ENCODE results near the gene TMEM121B. TPM values are rescaled to one million over a fixed set of nuclear protein-coding genes. Genes with fewer than 3 reads are reported as not detected.

TMEM121B gene
- total RNA-seq, 1 experiment from 2014 or later = 8.1 TPM

DNA sequence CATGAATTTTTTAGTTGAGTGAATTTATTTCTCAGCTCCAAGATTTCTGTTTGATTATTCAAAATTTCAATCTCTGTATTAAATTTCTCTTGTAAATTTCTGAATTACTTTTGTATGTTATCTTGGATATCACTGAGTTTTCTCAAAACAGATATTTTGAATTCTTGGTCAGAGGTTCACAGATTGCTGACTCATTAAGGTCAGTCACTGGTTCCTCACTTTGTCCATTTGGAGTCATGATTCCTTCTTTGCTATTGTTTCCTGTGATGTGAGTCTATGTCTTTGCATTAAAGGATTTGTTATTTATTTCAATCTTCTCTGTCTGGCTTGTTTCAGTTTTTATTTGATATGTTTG, 46.5 kb downstream of the TMEM121B start:
- Histone ChIP-seq H2BK5ac (ENCODE audit: insufficient read length, low read length) (no peak overlapping the region), H3K4me1 (ENCODE audit: insufficient read depth, low read length) (0 out of 2 replicates have a peak, but pooled peaks cover 2% of the 10 kb centered on the region), H3K4ac (ENCODE audit: low read depth, low read length) (no peak overlapping the region), H2BK15ac (ENCODE audit: low read depth, low read length) (no peak overlapping the region), H4K91ac (ENCODE audit: insufficient read length, low read depth, low read length) (no peak overlapping the region), H3K27ac (ENCODE audit: insufficient read length, low read depth, low read length) (no peak overlapping the region), H2BK12ac (ENCODE audit: insufficient read length, low read depth, low read length) (no peak overlapping the region), H4K8ac (replicated peaks; ENCODE audit: insufficient read length, low read depth, low read length) (no peak overlapping the region), H3K56ac (ENCODE audit: insufficient read length, low read depth, low read length) (no peak overlapping the region), H3K18ac (ENCODE audit: insufficient read length, low read depth, low read length) (no peak overlapping the region), H3K9me3 (ENCODE audit: control insufficient read depth, low read depth, low read length) (no peaks in the 10 kb centered on the region), H3K14ac (ENCODE audit: insufficient read depth, low read length) (no peak overlapping the region), H3K23ac (ENCODE audit: insufficient read length, low read depth, low read length) (no peak overlapping the region), H3K79me1 (ENCODE audit: insufficient read depth, low read depth, low read length, poor library complexity, severe bottlenecking) (no peaks in the 10 kb centered on the region), H2BK120ac (ENCODE audit: low read depth, low read length, poor library complexity, severe bottlenecking) (no peak overlapping the region), H4K20me1 (ENCODE audit: control insufficient read depth, insufficient read depth, insufficient read length) (no peaks in the 10 kb centered on the region), H3T11ph (ENCODE audit: low read length) (no peak overlapping the region), H3K9ac (ENCODE audit: extremely low read depth, insufficient read length, low read length) (no peak overlapping the region), H3K79me2 (ENCODE audit: insufficient read depth, low read length) (no peaks in the 10 kb centered on the region), H2AFZ (ENCODE audit: low read length) (no peak overlapping the region), H2BK20ac (ENCODE audit: low read depth, low read length, poor library complexity, severe bottlenecking) (no peak overlapping the region), H3K4me2 (ENCODE audit: insufficient read depth, insufficient read length, low read length) (no peak overlapping the region), H3K23me2 (ENCODE audit: insufficient read length, low read depth, low read length, poor library complexity, severe bottlenecking) (no peaks in the 10 kb centered on the region), H4K5ac (ENCODE audit: insufficient read length, low read depth, low read length) (no peak overlapping the region), H2AK5ac (ENCODE audit: insufficient read length, low read length) (no peak overlapping the region), H3K27me3 (ENCODE audit: insufficient read depth, low read length) (no peaks in the 10 kb centered on the region)
- no peak for DNase-seq
- H3K27ac Mint-ChIP-seq = peak overlapping the region in 1 of 3 experiments; percentile 86; a peak in 1 of 7 replicates
- H3K4me1 Mint-ChIP-seq = no peaks in the 10 kb centered on the region
- H3K27me3 Mint-ChIP-seq (ENCODE audit: low read depth) = peaks cover 2% of the 10 kb centered on the region; the same call in 1 of the 2 replicates
- TF ChIP-seq CTCF (conservative IDR thresholded peaks at IDR 0.05) = no peak
- H3K9me3 Mint-ChIP-seq = no peaks in the 10 kb centered on the region
- no peak overlapping the region for H3K4me3 Mint-ChIP-seq
- no peaks in the 10 kb centered on the region for H3K36me3 Mint-ChIP-seq (ENCODE audit: insufficient read depth in 1 of 3, low read depth in 3 of 3)

Data from H9 (cell line).